Bronchial epithelial cell (primary cell): ENCODE measurements around the gene HLA-B. TPM values are rescaled to one million over a fixed set of nuclear protein-coding genes. Genes with fewer than 3 reads are reported as not detected.
A peak's percentile ranks its signal among the peaks of the same experiment; 100 is the strongest.

Experiments used
- DNase-seq: peaks from one replicate; pipeline ENCODE4 v3.0.0-alpha.2; 2010; ENCODE audit warnings: low read depth
- FAIRE-seq: peaks from 2 replicates; lab custom pipeline; 2011; peaks lifted over from hg19 to GRCh38; lab: Jason Lieb, UNC
- H3K27me3 ChIP-seq: 2 replicates; pipeline ENCODE4 v1.5.1; 2011; ENCODE audit warnings: low read length; ENCODE audit not compliant: control insufficient read depth, insufficient read depth
- H3K36me3 ChIP-seq: 2 replicates; pipeline ENCODE4 v1.5.1; 2011; ENCODE audit warnings: low read length; ENCODE audit not compliant: control insufficient read depth, insufficient read depth
- H3K4me3 ChIP-seq: 2 replicates; pipeline ENCODE4 v1.5.1; 2011; ENCODE audit warnings: mild to moderate bottlenecking, low read depth, low read length, control low read depth
- CTCF ChIP-seq: IDR thresholded peaks from 2 replicates; pipeline ENCODE4 v1.5.1; 2011; ENCODE audit warnings: mild to moderate bottlenecking, moderate library complexity, low read length, control low read depth, inconsistent platforms; ENCODE audit not compliant: insufficient read depth, severe bottlenecking
- total RNA-seq: library from RNA; depleted of rRNA; stranded (reverse); fragments of >200 nt; gene quantifications from 2 replicates; pipeline ENCODE4 v1.2.1, GENCODE V29; 2014

The HLA-B gene
- total RNA-seq, 1 donor from 2014 or later = 46.9 TPM

- H3K36me3 ChIP-seq = no peaks in the 10 kb centered on the region
- FAIRE-seq = no peak
- no peak for TF ChIP-seq CTCF
- H3K27me3 ChIP-seq = no peaks in the 10 kb centered on the region
- H3K4me3 ChIP-seq = no peak overlapping the region
- DNase-seq = no peak
These were observed 24.1 kb downstream of the HLA-B start for GRCh38 chr6:31332637-31333602.

- DNase-seq = peak; percentile 8
- no peak for FAIRE-seq
- no peak for TF ChIP-seq CTCF
These were observed 28.5 kb downstream of the HLA-B start for GRCh38 chr6:31328355-31328960.

GRCh38 chr6:31321820-31322219 is 35.2 kb downstream of the HLA-B start:
- Histone ChIP-seq H3K27me3 (peaks cover 1% of the 10 kb centered on the region), H3K4me3 (no peak overlapping the region), H3K36me3 (no peaks in the 10 kb centered on the region)
- no peak for TF ChIP-seq CTCF
- no peak for FAIRE-seq
- no peak for DNase-seq

More at GRCh38 chr6:31328355-31328960, 28.5 kb downstream of the HLA-B start:
- Histone ChIP-seq H3K27me3 (no peaks in the 10 kb centered on the region), H3K36me3 (no peaks in the 10 kb centered on the region), H3K4me3 (no peak overlapping the region)

- peaks cover 1% of the 10 kb centered on the region for H3K27me3 ChIP-seq
- no peak overlapping the region for H3K4me3 ChIP-seq
- no peaks in the 10 kb centered on the region for H3K36me3 ChIP-seq
- DNase-seq = no peak
- no peak for TF ChIP-seq CTCF
- no peak for FAIRE-seq
These were observed 35.8 kb downstream of the HLA-B start for GRCh38 chr6:31321005-31321707.

- DNase-seq (no peak), FAIRE-seq (no peak)
- no peak for TF ChIP-seq CTCF
- H3K27me3 ChIP-seq = peaks cover 1% of the 10 kb centered on the region
- no peak overlapping the region for H3K4me3 ChIP-seq
- no peaks in the 10 kb centered on the region for H3K36me3 ChIP-seq
These were observed 39.9 kb downstream of the HLA-B start for GRCh38 chr6:31317036-31317435.
